Thymus (tissue), 11 donors: ENCODE results near the gene CEP63. TPM values are rescaled to one million over a fixed set of nuclear protein-coding genes. Genes with fewer than 3 reads are reported as not detected.
"Not testable (repeated sequence)": the region's sequence is repeated elsewhere in the genome, so short reads cannot be mapped to it uniquely, and the experiment has no call there.

ENCODE experiments used
- DNase-seq, 9 donors: peaks; one replicate each; pipeline ENCODE4 v3.0.0-alpha.2; 2013; ENCODE audit warnings: low spot score in 9 of 9, low read depth in 6 of 9, missing footprints in 1 of 9
- H3K27ac ChIP-seq, 2 donors: one replicate each; pipeline ENCODE4 v1.5.1; 2013; ENCODE audit warnings: control low read depth in 1 of 2, low read depth in 1 of 2, low read length in 1 of 2, mild to moderate bottlenecking in 1 of 2, moderate library complexity in 1 of 2
- H3K27me3 ChIP-seq, 2 donors: one replicate each; pipeline ENCODE4 v1.5.1; 2013; ENCODE audit warnings: low read length in 1 of 2; ENCODE audit not compliant: control insufficient read depth in 2 of 2, insufficient read depth in 1 of 2
- H3K36me3 ChIP-seq, 2 donors: one replicate each; pipeline ENCODE4 v1.5.1; 2013; ENCODE audit warnings: low read length in 1 of 2, mild to moderate bottlenecking in 1 of 2, moderate library complexity in 1 of 2; ENCODE audit not compliant: control insufficient read depth in 2 of 2, insufficient read depth in 2 of 2
- H3K4me1 ChIP-seq, 2 donors: one replicate each; pipeline ENCODE4 v1.5.1; 2013; ENCODE audit warnings: low read length in 2 of 2; ENCODE audit not compliant: control insufficient read depth in 2 of 2, insufficient read depth in 2 of 2
- H3K4me3 ChIP-seq, 2 donors: one replicate each; pipeline ENCODE4 v1.5.1; 2013; ENCODE audit warnings: low read length in 2 of 2, control low read depth in 1 of 2, mild to moderate bottlenecking in 1 of 2
- H3K9me3 ChIP-seq, 2 donors: one replicate each; pipeline ENCODE4 v1.5.1; 2013; ENCODE audit warnings: low read length in 1 of 2, mild to moderate bottlenecking in 1 of 2; ENCODE audit not compliant: control insufficient read depth in 2 of 2, insufficient read depth in 1 of 2
- WGBS: extraction: QIAGEN DNeasy Blood & Tissue Kit; methylation state at CpG from one replicate; pipeline ENCODE4 v1.1.7; 2013; 5-methylcytosine and 5-hydroxymethylcytosine counted together
- polyA plus RNA-seq: library from polyadenylated mRNA; stranded (reverse); fragments of 200-250 nt; gene quantifications from one replicate; pipeline ENCODE4 v1.2.3, GENCODE V29; 2013
- total RNA-seq: library from RNA; stranded (reverse); fragments of 120-200 nt; gene quantifications from one replicate; pipeline ENCODE4 v1.2.4, GENCODE V29; 2013
- donor health status: healthy.

CEP63 gene
- total and polyA plus RNA-seq, 2 donors, result 31.7 to 37.1 TPM

DNA sequence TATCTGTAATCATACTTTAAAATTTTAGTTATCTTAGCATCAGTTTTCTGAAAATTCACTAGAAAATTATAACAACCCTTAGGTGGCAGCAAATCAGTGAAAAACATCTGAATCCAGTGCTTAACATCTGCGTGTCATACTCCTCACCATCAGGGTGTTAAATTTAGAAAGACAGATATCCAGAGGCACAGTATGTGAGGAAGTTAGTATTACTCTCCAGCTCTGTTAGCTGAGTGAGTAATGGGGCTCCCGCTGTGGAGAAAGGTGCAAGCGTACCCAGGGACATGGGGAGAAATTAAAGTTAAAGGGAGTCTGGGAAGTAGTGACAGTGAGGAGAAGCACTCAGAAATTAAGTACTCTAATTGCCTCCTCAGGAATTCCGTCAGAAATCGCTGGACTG, 50.9 kb downstream of the CEP63 start:
- peaks cover 17 to 46% of the 10 kb centered on the region in 2 donors for H3K36me3 ChIP-seq
- H3K27me3 ChIP-seq, result no peaks in the 10 kb centered on the region
- WGBS, result 91% methylated on average over 5 of the region's 5 CpGs

DNA sequence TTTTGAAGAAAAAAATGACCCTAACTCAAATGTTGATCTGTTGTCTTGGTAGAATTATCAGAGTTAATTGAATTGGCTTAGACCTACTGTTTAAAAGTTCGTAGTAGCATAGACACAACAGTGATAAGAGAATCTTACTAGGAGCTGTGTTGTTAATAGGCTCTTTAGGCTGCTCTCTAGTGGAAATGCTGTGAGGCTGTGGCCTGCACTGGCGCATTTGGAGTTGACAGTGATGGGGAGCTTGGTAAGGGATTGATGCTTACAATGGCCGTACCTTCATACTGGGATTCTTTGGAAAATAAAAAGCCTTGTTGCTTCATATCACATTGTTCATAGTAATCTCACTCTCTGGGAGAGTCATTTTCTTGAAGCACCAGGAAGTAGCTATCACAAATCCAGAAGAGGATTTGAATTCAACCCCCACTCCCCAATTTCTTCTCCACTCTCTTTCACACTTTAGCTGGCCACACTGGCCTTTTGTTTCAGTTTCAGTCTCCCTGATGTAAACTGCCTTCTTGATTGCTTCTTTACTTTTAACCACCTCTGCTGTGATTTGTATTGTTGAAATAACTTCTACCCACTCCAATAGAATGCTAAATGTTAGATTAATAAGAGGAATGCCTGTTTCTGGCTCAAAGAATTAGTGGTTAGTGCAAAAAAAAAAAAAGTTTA, 56.6 kb downstream of the CEP63 start:
- Histone ChIP-seq H3K4me1 (no peaks in the 10 kb centered on the region), H3K9me3 (no peaks in the 10 kb centered on the region), H3K4me3 (no peak overlapping the region), H3K27ac (no peak overlapping the region), H3K36me3 (peaks cover 14 to 31% of the 10 kb centered on the region in 2 donors), H3K27me3 (no peaks in the 10 kb centered on the region)
- DNase-seq, result no peak
- 63% methylated on average over 3 of the region's 3 CpGs for WGBS

More for the DNA sequence above, 50.9 kb downstream of the CEP63 start:
- H3K4me3 ChIP-seq, result no peak overlapping the region
- no peaks in the 10 kb centered on the region for H3K9me3 ChIP-seq
- no peak for DNase-seq
- no peaks in the 10 kb centered on the region for H3K4me1 ChIP-seq
- H3K27ac ChIP-seq, result no peak overlapping the region

- peaks cover 14 to 27% of the 10 kb centered on the region in 2 donors for H3K36me3 ChIP-seq
- no peak for DNase-seq
- 98% methylated on average over 3 of the region's 3 CpGs for WGBS
These were observed 57.3 kb downstream of the CEP63 start for GRCh38 chr3:134543113-134543512.

DNA sequence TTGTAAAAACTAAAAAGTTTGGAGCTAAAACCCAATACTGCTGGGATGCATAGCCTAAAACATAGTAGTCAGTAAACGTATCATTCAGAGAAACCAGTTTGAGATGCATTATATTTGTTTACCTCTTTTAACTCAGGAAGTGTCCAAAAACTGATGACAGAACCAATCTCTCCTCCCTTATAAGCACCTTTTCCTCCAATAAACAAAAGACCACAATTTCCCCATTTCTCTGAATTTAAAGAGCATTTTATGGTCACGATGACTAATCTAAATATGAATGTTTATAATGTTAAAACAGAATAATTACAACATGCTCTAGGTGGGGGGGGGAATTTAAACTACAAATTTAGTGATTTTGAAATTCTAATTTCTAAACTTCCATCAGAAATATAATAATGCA, 58.5 kb downstream of the CEP63 start:
- Histone ChIP-seq H3K4me3 (no peak overlapping the region), H3K4me1 (no peaks in the 10 kb centered on the region), H3K9me3 (no peaks in the 10 kb centered on the region), H3K27me3 (no peaks in the 10 kb centered on the region), H3K36me3 (peaks cover 11 to 29% of the 10 kb centered on the region in 2 donors), H3K27ac (no peak overlapping the region)
- 68% methylated on average over 2 of the region's 2 CpGs for WGBS
- no peak for DNase-seq

More at GRCh38 chr3:134543113-134543512, 57.3 kb downstream of the CEP63 start:
- no peaks in the 10 kb centered on the region for H3K9me3 ChIP-seq
- H3K27ac ChIP-seq, result no peak overlapping the region
- no peaks in the 10 kb centered on the region for H3K27me3 ChIP-seq
- no peak overlapping the region for H3K4me3 ChIP-seq
- H3K4me1 ChIP-seq, result no peaks in the 10 kb centered on the region

DNA sequence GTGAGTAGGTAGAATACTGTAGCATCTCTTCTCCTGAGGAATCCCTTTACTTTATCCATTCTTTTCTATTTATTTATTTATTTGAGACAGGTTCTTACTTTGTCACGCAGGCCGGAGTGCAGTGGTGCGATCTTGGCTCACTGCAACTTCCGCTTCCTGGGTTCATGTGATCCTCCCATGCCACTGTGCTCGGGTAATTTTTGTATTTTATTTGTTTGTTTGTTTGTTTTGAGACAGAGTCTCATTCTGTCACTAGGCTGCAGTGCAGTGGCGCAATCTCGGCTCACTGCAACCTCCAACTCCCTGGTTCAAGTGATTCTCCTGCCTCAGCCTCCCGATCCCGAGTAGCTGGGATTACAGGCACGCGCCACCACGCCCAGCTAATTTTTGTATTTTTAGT, 58.9 kb downstream of the CEP63 start:
- not testable (repeated sequence) for H3K27ac ChIP-seq, DNase-seq, H3K4me1 ChIP-seq, H3K27me3 ChIP-seq, H3K4me3 ChIP-seq, H3K9me3 ChIP-seq
- H3K36me3 ChIP-seq, result peaks cover 11 to 33% of the 10 kb centered on the region in 2 donors
- 93% methylated on average over 12 of the region's 12 CpGs for WGBS

DNA sequence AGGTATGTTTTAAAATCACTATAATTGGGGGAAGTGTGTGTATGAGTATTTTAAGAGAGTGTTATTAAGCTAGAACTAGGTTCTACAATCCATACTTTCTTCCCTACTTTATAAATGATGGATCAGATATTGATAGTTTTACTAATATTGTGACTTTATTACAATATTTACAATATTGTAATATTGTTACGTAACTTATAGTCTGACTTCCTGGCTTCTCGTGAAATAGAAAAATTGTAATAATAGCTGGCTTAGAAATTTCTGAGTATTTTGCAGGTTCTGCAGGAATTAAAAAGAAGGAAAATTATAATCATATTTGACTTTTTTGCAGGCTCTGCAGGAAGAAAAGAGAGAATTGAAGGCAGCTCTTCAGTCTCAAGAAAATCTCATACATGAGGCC, 60.0 kb downstream of the CEP63 start:
- Histone ChIP-seq H3K4me3 (no peak overlapping the region), H3K36me3 (peaks cover 19 to 41% of the 10 kb centered on the region in 2 donors), H3K4me1 (no peaks in the 10 kb centered on the region), H3K27me3 (no peaks in the 10 kb centered on the region), H3K27ac (no peak overlapping the region), H3K9me3 (no peaks in the 10 kb centered on the region)
- DNase-seq, result no peak
- 99% methylated on average over 2 of the region's 2 CpGs for WGBS

DNA sequence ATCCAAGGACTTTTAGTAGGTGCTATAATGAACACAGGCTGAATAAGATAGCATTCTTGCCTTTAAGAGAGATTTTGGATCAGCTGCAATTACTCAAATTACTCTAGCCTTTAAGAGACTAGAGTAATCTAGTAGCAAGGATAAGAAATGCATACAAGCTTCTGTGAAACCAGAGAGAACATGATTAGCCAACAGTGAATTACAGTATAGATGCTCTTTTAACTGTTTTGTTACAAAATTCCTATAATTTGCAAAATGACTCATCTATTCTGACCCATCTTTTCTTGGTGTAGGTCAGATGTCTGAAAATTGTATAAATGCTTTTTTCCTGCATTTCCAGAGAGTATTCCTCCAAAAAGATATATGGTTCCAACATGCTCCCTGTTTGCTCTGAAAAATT, 66.9 kb downstream of the CEP63 start:
- H3K4me1 ChIP-seq, result no peaks in the 10 kb centered on the region
- H3K9me3 ChIP-seq, result no peaks in the 10 kb centered on the region
- H3K36me3 ChIP-seq, result peaks cover 11 to 40% of the 10 kb centered on the region in 2 donors
- no peak for DNase-seq
- H3K27me3 ChIP-seq, result no peaks in the 10 kb centered on the region
- no peak overlapping the region for H3K27ac ChIP-seq
- no peak overlapping the region for H3K4me3 ChIP-seq

- peaks cover 15 to 16% of the 10 kb centered on the region in 2 donors for H3K36me3 ChIP-seq
- over 99% methylated on average over 3 of the region's 3 CpGs for WGBS
- H3K9me3 ChIP-seq, result no peaks in the 10 kb centered on the region
- no peaks in the 10 kb centered on the region for H3K27me3 ChIP-seq
- no peaks in the 10 kb centered on the region for H3K4me1 ChIP-seq
- no peak for DNase-seq
- H3K4me3 ChIP-seq, result no peak overlapping the region
- no peak overlapping the region for H3K27ac ChIP-seq
These were observed 73.7 kb downstream of the CEP63 start for GRCh38 chr3:134559591-134559990.

- peaks cover 15 to 16% of the 10 kb centered on the region in 2 donors for H3K36me3 ChIP-seq
- 97% methylated on average over 4 of the region's 4 CpGs for WGBS
- no peak overlapping the region for H3K4me3 ChIP-seq
- H3K4me1 ChIP-seq, result no peaks in the 10 kb centered on the region
- H3K9me3 ChIP-seq, result no peaks in the 10 kb centered on the region
- DNase-seq, result no peak
- H3K27ac ChIP-seq, result no peak overlapping the region
- no peaks in the 10 kb centered on the region for H3K27me3 ChIP-seq
These were observed 76.2 kb downstream of the CEP63 start for GRCh38 chr3:134562055-134562454.
